ENCODE measurements around the gene DRAM2. TPM values are rescaled to one million over a fixed set of nuclear protein-coding genes. Genes with fewer than 3 reads are reported as not detected.

DRAM2 gene
- total RNA-seq, 2 donors from 2014 or later = 11.9 to 27.5 TPM

DNA sequence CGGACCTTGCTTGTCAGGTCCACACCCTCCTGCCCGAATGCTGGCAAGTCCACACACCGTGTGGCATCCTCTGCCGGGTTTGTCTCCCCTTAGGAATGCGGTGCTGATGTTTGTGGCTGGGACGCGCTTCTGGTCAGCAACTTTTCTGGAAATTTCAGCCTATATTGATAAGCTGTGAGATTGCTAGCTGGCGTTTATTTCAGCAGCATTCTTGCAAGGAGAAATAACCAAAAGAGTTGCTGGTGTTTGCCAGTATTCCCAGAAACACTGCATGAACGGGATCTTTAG lies 731 bp upstream of the DRAM2 start:
- Histone ChIP-seq H3K4me1 (peaks cover 26% of the 10 kb centered on the region), H3K9me3 (no peaks in the 10 kb centered on the region), H3K4me3 (peak overlapping the region; percentile 73 to 93), H3K36me3 (replicated peaks in 1 of 2; ENCODE audit: insufficient read depth in 1 of 2, low read depth in 2 of 2) (no peaks in the 10 kb centered on the region), H3K27ac (peak overlapping the region; percentile 82 to 92 (median 88)), H3K27me3 (no peaks in the 10 kb centered on the region)
- TF ChIP-seq, protein P1, sequence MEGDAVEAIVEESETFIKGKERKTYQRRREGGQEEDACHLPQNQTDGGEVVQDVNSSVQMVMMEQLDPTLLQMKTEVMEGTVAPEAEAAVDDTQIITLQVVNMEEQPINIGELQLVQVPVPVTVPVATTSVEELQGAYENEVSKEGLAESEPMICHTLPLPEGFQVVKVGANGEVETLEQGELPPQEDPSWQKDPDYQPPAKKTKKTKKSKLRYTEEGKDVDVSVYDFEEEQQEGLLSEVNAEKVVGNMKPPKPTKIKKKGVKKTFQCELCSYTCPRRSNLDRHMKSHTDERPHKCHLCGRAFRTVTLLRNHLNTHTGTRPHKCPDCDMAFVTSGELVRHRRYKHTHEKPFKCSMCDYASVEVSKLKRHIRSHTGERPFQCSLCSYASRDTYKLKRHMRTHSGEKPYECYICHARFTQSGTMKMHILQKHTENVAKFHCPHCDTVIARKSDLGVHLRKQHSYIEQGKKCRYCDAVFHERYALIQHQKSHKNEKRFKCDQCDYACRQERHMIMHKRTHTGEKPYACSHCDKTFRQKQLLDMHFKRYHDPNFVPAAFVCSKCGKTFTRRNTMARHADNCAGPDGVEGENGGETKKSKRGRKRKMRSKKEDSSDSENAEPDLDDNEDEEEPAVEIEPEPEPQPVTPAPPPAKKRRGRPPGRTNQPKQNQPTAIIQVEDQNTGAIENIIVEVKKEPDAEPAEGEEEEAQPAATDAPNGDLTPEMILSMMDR (IDR thresholded peaks at IDR 0.05) = no peak
- TF ChIP-seq POLR2A (IDR thresholded peaks at IDR 0.05) = no peak
- DNase-seq (peak in 1 of 4 donors; percentile 44), ATAC-seq (no peak)
- 0% methylated on average over 8 to 9 of the region's 9 CpGs for WGBS, 2 donors
- intact Hi-C loops (cut with DNase I) = no loop called here

- Histone ChIP-seq H3K36me3 (replicated peaks in 1 of 2; ENCODE audit: insufficient read depth in 1 of 2, low read depth in 2 of 2) (no peaks in the 10 kb centered on the region), H3K9me3 (no peaks in the 10 kb centered on the region), H3K4me3 (peak overlapping the region; percentile 73 to 93), H3K4me1 (peaks cover 25% of the 10 kb centered on the region), H3K27ac (peak overlapping the region; percentile 82 to 92 (median 88)), H3K27me3 (no peaks in the 10 kb centered on the region)
- 0 to 1% methylated on average over 23 to 33 of the region's 33 CpGs for WGBS, 2 donors
- DNase-seq = peak; percentile 20 to 50 (median 32)
- intact Hi-C loops (cut with DNase I) = no loop called here
- TF ChIP-seq, protein P1 (IDR thresholded peaks at IDR 0.05) = no peak
- ATAC-seq = peak; percentile 29
Measured at GRCh38 chr1:111139324-111139955, 453 bp downstream of the DRAM2 start.

DNA sequence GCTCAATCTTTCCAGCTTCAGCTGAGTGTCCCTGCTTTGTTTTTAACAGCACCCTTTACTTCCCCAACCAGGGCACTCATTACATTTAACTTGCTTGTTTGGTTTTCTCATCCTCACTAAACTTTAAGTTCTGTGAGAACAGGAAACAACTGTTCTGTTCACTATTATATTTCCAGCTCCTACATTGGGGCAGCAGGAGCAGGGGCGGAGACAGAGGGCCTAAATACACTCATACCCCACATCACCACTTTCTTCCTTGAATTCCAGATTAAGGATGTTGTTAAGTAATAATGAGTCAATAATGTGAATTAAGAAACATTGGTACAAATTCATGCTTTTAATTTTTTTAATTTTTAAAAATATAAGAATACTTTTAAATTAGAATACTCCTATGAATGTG lies 6.0 kb downstream of the DRAM2 start:
- no peaks in the 10 kb centered on the region for H3K36me3 ChIP-seq (replicated peaks in 1 of 2; ENCODE audit: insufficient read depth in 1 of 2, low read depth in 2 of 2)
- no peaks in the 10 kb centered on the region for H3K27me3 ChIP-seq
- TF ChIP-seq, protein P1 (IDR thresholded peaks at IDR 0.05) = no peak
- no peak for TF ChIP-seq POLR2A (IDR thresholded peaks at IDR 0.05)
- peak overlapping the region in 1 of 4 donors; percentile 39 for H3K27ac ChIP-seq
- ATAC-seq = no peak
- no peaks in the 10 kb centered on the region for H3K9me3 ChIP-seq
- no peak for DNase-seq
- H3K4me1 ChIP-seq = peaks cover 2% of the 10 kb centered on the region
- 90 to 92% methylated on average over 1 of the region's 1 CpG for WGBS, 2 donors
- no peak overlapping the region for H3K4me3 ChIP-seq
- intact Hi-C loops (cut with DNase I) = no loop called here

DNA sequence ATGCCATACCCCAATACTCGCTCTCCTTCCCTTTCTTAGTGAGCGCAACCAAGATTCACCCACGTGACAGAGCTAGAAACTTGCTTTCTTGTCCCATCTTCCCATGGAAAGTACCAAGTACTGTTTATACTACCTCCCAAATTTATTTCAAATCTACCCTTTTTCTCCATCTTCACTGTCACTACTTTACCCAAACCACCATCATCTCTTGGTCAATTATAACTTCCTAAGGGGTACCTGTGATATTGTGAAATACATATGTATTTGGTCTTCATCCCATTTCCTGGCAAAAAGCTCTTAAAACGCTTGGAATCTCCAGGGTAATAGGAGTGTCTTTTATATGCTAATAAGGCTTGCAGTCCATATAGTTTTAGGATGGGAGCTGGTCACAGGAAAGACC lies 8.2 kb downstream of the DRAM2 start:
- no peak overlapping the region for H3K27ac ChIP-seq
- H3K9me3 ChIP-seq = no peaks in the 10 kb centered on the region
- 72 to 87% methylated on average over 4 of the region's 4 CpGs for WGBS, 2 donors
- H3K36me3 ChIP-seq (replicated peaks in 1 of 2; ENCODE audit: insufficient read depth in 1 of 2, low read depth in 2 of 2) = no peaks in the 10 kb centered on the region
- intact Hi-C loops (cut with DNase I) = no loop called here
- no peak overlapping the region for H3K4me3 ChIP-seq
- ATAC-seq = no peak
- TF ChIP-seq, protein P1 (IDR thresholded peaks at IDR 0.05) = no peak
- no peak for TF ChIP-seq POLR2A (IDR thresholded peaks at IDR 0.05)
- DNase-seq = no peak
- no peaks in the 10 kb centered on the region for H3K27me3 ChIP-seq
- no peaks in the 10 kb centered on the region for H3K4me1 ChIP-seq

- H3K4me3 ChIP-seq = no peak overlapping the region
- H3K9me3 ChIP-seq = no peaks in the 10 kb centered on the region
- ATAC-seq = no peak
- no peak overlapping the region for H3K27ac ChIP-seq
- no peak for TF ChIP-seq POLR2A (IDR thresholded peaks at IDR 0.05)
- TF ChIP-seq, protein P1 (IDR thresholded peaks at IDR 0.05) = no peak
- WGBS, 2 donors = 28 to 43% methylated on average over 1 of the region's 1 CpG
- DNase-seq = no peak
- H3K4me1 ChIP-seq = no peaks in the 10 kb centered on the region
- no peaks in the 10 kb centered on the region for H3K27me3 ChIP-seq
- intact Hi-C loops (cut with DNase I) = no loop called here
- H3K36me3 ChIP-seq (replicated peaks in 1 of 2; ENCODE audit: insufficient read depth in 1 of 2, low read depth in 2 of 2) = peaks cover 0 to 7% of the 10 kb centered on the region in 2 donors
Measured at GRCh38 chr1:111129376-111129775, 10.5 kb downstream of the DRAM2 start.
